Fibroblast of the conjunctiva (primary cell): Measurements from ENCODE around the gene TLR9.

Source experiments
- DNase-seq: peaks from one replicate; pipeline ENCODE4 v3.0.0-alpha.2; 2010; ENCODE audit warnings: low read depth

The TLR9 gene

DNA sequence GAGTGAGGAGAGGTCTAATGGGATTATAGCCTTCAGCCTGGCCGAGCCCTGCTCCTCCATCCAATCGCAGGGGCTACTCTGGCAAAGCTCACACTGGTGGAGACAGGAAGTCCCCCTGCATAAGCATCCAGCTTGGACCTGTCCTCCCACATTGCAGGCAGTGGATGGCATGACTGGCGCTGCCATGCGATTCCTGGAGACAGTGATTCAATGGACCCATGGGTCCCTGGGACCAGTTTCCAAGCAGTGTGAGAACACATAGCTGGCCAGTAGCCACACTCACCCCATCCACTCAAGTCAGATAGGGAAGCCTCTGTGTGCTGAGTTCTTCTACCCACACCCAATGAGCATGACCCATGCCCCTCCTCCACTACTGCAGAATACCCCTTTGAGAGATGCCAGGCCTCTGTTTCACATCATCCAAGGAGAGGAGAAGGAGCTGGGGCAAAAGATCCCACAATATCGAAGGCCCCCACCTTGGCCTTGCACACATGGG is 53.1 kb downstream of the TLR9 start:
- no peak for DNase-seq

DNA sequence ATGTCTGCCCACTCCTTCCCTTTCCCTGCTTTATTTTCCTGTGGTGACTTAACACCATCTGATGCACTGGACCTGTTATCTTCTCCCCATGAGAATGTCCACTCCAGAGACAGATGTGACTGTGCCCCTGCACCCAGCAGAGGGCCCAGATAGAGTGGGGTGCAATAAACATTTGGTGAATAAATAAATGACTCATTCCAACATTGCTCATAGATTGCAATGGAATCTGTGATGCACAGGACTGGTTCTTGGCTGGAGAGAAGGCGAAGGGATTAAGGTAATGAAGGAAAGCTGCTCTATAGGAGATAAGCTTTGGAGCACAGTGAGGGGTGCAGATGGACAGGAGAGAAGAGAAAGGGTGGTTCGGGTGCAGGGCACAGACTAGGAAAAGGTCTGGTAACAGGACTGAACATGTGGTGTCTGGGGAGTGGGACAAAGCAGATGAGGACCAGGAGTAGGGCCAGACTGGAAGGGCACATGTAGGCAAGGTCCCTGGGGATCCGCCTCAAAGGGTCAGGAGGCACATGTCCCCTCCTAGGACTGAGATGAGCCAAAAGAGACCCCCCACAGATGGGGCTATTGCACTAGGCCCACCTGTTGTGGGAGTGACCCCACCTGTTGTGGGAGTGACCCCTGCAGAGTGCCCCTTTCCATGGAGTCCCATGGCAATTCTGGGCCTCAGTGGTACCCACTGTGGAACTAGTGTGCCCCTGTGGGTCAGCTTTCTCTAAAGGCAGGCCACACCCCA is 53.8 kb downstream of the TLR9 start:
- peak; percentile 50 for DNase-seq
